GM23248 (cell line): ENCODE measurements around the gene GAS2.

Experiments
- EZH2 ChIP-seq: fragments of 200-600 bp; sonication (generic); IDR thresholded peaks from 2 replicates; pipeline ENCODE4 v1.6.1; 2018; ENCODE audit warnings: antibody characterized with exemption, mild to moderate bottlenecking; ENCODE audit not compliant: insufficient read depth, poor library complexity, severe bottlenecking
- EZH2phosphoT487 ChIP-seq: fragments of 200-600 bp; sonication (generic); IDR thresholded peaks from 2 replicates; pipeline ENCODE4 v1.6.1; 2018; ENCODE audit warnings: antibody characterized with exemption, moderate library complexity, mild to moderate bottlenecking, low read depth; ENCODE audit not compliant: insufficient read depth

- TF ChIP-seq EZH2 (no peak), EZH2phosphoT487 (no peak)
These were observed 45.5 kb downstream of the GAS2 start for GRCh38 chr11:22711880-22712279.
